ENCODE measurements around the gene TRAF6. TPM values are rescaled to one million over a fixed set of nuclear protein-coding genes. Genes with fewer than 3 reads are reported as not detected.

TRAF6 gene, protein sequence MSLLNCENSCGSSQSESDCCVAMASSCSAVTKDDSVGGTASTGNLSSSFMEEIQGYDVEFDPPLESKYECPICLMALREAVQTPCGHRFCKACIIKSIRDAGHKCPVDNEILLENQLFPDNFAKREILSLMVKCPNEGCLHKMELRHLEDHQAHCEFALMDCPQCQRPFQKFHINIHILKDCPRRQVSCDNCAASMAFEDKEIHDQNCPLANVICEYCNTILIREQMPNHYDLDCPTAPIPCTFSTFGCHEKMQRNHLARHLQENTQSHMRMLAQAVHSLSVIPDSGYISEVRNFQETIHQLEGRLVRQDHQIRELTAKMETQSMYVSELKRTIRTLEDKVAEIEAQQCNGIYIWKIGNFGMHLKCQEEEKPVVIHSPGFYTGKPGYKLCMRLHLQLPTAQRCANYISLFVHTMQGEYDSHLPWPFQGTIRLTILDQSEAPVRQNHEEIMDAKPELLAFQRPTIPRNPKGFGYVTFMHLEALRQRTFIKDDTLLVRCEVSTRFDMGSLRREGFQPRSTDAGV
- 6.8 and 7.0 TPM in 2 replicates for total RNA-seq

DNA sequence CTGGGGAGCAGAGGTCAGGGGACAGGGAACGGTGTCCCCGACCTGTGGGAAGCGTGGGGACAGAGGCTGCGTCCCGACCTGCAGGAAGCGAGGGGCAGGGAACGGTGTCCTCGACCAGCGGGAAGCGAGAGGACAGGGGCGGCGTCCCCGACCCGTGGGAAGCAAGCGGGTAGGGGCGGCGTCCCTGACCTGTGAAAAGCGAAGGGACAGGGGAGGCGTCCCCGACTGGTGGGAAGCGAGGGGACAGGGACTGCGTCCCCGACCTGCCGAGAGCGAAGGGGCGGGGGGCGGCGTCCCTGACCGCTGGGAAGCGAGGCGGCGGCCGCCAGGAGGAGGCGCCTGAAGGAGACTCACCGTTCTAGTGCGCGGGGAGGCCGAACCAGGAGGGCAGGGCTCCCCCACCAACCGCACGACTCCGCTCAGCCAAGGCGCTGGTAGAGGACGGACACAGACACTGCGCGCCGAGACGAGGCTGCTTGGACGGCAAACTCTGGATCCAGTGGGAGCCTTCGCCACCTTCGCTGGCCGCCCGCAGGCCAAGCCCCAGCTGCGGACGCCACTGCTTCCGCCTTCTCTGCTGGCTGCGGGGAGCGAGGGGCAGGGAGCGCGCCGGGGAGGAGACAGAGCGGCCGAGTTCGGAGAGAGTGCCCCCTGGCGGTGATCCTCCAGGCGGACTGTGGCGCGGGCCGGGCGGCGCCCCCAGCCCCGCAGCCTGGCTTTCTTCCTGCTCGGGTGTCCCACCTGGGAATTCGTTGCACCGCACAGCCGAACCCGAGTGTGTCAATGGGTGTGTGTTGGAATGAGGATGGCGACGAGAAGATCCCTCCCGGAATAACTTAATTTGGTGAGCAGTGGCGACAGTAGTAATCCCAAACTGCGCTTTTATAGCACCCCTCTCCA, at the start of gene TRAF6:
Gene TRAF6 (minus strand): TSS at position 579 of the 900 bp plus-strand sequence. CDS start 8,757 bp downstream, outside the sequence.

Other genes with a start within 250 kb of the TRAF6 start
- gene COMMD9, start 220.8 kb downstream of the TRAF6 start, total RNA-seq = 21.7 and 34.2 TPM in 2 replicates
- gene PRR5L, start 214.0 kb downstream of the TRAF6 start, total RNA-seq = 14.8 and 23.0 TPM in 2 replicates
- gene RAG1, start 57.7 kb upstream of the TRAF6 start, total RNA-seq = 0.91 and 0.94 TPM in 2 replicates
- 17.4 and 18.5 TPM in 2 replicates for gene IFTAP, start 84.2 kb upstream of the TRAF6 start, total RNA-seq
- gene RAG2, start 88.0 kb upstream of the TRAF6 start, total RNA-seq = not detected in 2 replicates